HG03432 (cell line): ENCODE measurements around the gene EVX2.
A peak's percentile ranks its signal among the peaks of the same experiment; 100 is the strongest.

Experiments used
- ATAC-seq: cut with Tn5 transposase; IDR thresholded peaks from one replicate; pipeline ENCODE4 v1.9.1; 2021; ENCODE audit warnings: mild to moderate bottlenecking, moderate library complexity; ENCODE audit not compliant: unreplicated experiment

The EVX2 gene

GRCh38 chr2:176096986-176097819 is 13.4 kb upstream of the EVX2 start:
- peak; percentile 95 for ATAC-seq

GRCh38 chr2:176096243-176096985 is 12.7 kb upstream of the EVX2 start:
- no peak for ATAC-seq

DNA sequence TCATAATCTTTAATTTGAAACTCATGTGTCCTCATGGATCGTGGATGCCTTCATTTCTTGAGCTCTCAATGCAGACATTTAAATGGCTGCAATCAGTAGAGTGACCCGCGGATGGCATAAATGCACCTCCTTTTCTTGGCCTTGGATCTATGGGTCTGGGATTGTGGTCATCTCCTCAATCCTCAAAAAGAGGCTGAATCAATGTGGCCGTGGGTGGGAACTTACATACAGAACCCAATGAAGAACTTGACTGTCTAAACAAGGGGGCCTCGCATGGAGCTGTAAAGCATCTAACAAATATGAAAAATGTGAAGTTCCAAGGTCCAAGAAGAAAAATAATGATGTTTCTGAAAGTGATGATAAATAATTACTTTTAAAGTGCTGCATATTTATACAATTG is 11.7 kb upstream of the EVX2 start:
- no peak for ATAC-seq

DNA sequence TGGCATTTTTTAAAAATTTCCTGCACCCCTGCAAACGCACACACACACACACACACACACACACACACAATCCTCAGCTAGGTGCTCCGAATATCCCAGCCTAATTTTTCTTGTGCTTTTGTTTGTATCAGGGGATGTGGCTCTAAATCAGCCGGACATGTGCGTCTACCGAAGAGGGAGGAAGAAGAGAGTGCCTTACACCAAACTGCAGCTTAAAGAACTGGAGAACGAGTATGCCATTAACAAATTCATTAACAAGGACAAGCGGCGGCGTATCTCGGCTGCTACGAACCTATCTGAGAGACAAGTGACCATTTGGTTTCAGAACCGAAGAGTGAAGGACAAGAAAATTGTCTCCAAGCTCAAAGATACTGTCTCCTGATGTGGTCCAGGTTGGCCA is 10.6 kb upstream of the EVX2 start:
- ATAC-seq: no peak

GRCh38 chr2:176093898-176094249 is 10.1 kb upstream of the EVX2 start:
- no peak for ATAC-seq

- ATAC-seq: no peak
Observed at GRCh38 chr2:176093145-176093897, 9.6 kb upstream of the EVX2 start.

GRCh38 chr2:176092270-176093144 is 8.7 kb upstream of the EVX2 start, which contains the start of gene HOXD13:
HOXD13 (plus strand) TSS chr2:176092721; CDS start chr2:176092891, 170 bp downstream.
- ATAC-seq: no peak

- ATAC-seq: no peak
Observed at GRCh38 chr2:176091329-176092258, 7.8 kb upstream of the EVX2 start.

DNA sequence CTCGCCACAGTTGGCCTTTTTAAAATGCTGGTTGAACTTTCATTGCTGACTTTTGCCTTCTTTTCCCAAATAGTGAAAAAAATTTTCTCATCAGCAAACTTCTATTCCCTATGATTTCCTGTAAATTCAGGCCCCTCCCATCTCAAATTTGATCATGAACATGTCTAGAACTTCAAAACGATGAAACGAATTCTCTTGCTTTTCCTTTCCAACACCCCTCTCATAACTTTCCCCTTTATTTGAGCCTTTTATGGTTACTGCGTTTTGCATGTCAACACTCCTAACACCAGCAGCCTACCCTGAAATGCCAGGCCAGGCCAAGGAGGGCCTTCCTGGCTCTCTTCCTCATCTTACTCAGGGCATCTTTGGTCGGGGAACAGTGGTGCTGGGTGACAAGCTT is 7.1 kb upstream of the EVX2 start:
- ATAC-seq: no peak

- ATAC-seq: no peak
Observed at GRCh38 chr2:176089843-176090395, 6.2 kb upstream of the EVX2 start.

DNA sequence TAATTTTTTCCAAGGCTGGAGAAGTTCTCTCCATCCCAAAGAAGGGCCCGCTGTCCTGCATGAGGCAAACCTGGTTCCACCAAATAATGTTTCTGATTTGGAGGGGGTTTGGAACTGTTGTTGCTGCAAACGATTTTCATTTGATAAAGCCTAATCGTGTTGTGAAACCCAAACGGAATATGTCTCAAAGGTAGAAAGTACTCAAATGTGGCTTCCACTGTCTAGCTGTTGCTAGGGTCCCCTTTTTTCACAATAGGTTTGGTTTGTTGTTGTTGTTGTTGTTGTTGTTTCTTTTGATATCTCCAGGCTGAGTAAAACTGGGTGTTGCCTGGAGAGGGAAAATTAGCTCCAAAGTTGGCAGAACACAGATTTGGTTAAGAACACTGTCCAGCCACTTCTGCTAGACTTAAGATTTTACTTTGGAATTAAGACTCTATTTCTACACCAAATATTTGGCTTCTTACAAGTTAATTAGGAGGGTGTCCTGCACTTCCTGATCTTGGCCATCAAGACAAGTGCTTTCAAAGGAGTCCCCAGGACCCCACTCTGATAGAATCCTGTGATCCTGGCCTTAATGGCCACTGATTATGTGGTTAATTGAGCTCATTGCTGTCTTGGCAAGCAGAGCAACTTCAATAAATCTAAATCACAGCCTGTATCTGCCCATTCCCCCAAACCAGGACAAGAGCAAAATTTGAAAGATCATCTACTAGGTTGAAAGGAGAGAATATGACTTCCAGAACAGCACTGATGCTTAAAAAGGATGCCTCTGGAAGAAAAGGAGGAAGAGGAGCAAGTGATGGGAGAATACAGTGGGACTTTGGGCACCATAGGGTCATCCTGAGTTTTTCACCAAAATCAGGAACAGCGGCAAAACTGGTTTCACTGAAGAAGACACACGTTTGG is 5.4 kb upstream of the EVX2 start:
- ATAC-seq: no peak

GRCh38 chr2:176088048-176088936 is 4.5 kb upstream of the EVX2 start:
- peak; percentile 82 for ATAC-seq

DNA sequence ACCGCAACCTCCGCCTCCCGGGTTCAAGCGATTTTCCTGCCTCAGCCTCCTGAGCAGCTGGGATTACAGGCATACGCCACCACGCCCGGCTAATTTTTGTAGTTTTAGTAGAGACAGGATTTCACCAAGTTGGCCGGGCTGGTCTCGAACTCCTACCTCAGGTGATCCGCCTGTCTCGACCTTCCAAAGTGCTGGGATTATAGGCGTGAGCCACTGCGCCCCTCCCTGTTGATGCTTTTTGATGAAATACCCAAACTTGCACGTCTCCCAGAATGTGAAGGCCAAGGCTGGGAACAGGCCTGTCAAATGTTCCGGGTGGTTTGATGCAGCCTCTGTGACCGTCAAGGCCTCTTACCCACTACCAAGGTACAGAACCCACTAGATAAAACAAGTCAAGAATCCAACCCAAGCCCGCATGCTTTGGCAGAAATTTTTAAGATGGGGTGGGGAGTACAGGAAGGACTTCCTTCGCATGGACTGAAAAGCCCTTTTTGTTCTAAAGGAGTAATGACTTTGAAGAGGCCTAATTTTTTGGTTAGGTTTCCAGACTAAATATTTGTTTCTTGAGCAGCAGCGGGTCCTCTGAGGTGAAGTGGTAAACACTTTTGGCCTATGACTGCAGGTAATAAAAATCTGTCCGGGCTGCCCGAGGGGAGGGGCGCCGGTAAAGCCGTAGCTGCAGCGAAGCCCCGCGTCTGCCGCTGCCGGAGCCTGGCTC is 3.7 kb upstream of the EVX2 start:
- ATAC-seq: no peak

DNA sequence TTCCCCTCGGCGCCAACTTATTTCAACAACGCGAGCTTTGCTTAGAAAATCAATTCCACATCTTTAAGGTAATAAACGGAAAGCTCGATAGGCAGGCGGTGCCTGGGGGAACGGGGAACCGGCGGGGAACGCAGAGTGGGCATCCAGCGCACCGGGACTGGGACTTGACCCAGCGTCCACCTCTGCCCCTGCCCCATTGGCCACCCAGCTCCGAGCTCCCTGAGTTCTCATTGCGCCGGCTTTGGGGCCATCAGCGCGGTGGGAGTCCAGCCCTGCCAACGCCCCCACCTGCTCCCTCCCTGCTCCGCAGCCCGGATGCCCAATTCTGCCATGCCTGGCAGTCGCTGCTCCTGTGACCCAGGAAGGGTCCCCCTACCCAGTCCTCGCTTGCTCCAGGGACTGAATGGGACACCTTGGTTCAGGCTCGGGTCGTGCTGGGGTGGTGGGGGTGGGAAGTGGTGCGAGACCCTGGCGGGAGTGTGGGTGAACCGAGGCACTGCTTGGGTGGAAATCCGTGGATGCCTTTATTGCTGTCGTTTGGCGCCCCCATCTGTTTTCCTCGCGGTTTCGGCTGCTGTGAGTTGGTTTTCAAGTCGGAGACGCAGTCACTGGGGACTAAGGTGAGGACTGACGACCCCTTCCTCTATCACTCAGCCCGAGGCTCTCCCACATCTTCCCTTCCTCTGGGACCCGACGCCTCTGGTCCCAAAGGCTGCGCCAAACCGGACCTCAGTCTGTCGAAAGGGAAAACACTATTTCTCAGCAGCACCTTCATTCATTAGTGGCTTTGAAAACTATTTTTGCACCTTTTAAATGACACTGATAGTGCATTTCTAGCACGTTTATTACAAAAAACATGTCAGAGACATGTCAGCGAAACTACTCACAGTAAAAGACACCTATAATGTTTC is 2.4 kb upstream of the EVX2 start:
- ATAC-seq: no peak

DNA sequence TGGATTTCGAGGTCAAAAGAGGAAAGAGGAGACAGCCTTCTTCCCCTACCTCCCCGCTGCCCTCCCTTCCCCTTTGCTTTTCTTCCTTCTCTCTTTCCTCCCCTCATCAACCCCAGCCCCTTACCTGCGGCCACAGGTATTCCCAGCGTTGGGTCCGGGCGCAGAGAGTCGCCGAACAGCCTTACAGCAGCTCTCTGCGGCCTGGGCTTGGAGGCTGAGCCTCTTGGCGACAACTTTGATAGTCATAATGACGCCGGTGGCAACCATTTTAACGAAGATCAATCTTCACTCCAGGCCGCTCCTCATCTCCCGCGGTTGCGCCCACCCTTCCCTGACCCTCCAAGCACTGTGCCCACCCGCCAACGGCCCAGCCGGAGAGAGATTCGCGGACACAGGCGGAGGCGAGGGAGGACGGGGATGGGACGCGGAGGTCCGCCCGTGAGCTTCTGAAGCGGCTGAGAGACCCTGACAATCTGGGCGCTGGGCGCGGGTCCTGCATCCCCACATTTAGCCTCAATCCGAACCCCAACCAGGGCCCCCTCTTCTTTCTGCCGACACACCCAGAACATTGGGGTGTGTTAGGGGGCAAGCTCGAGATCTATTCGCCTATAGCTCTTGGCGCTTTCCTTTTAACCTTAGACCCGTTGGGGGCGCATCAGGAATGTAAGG is 1.5 kb upstream of the EVX2 start:
- ATAC-seq: no peak
